GM18505 (cell line): ENCODE measurements around the gene PHF10.
"Not testable (repeated sequence)": the region's sequence is repeated elsewhere in the genome, so short reads cannot be mapped to it uniquely, and the experiment has no call there.

ENCODE experiments used
- ATAC-seq: cut with Tn5 transposase; IDR thresholded peaks from one replicate; pipeline ENCODE4 v1.9.1; 2021; ENCODE audit not compliant: unreplicated experiment
- POLR2A ChIP-seq: IDR thresholded peaks from 4 replicates; pipeline ENCODE4 v1.6.1; 2011; ENCODE audit warnings: borderline replicate concordance; ENCODE audit not compliant: insufficient read depth, insufficient read length; ENCODE audit errors: extremely low read depth

Gene PHF10

DNA sequence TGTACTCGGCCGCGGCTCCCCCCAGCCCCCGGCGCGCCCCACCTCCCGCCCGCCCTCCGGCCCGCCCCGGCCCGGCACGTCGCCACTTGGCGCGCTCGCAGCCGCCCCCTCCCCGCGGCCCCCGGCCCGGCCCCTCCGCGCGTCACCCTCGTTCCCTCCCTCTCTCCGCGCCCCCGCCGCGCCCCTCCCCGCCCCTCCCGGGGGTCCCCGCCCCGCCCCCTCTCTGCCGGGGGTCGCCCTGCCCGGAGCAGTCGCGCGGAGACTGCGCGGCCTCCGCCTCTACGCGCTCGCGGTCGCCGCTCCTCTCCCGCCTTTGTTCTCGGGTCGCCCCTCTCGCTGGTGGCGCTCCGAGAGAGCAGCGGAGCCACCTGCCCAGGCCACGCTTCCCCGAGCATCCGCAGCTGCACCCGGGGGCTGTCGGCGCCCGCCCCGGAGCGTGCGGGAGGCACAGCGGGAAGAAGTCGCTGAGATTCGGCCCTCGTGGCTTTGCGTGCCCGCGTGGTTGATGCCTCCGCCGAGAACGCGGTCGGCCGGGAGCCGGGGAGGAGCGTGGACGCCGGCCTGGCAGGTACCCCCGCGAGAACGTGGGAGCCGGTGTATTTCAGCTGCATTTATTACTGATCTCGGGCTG is at the start of gene PHF10:
PHF10 (minus strand) TSS at position 7 of the 631 bp plus-strand sequence. CDS start 569 bp downstream, outside the sequence.
- TF ChIP-seq POLR2A, result peak; percentile 30
- peak; percentile 50 for ATAC-seq

- ATAC-seq, result no peak
Measured at GRCh38 chr6:169766921-169767736, 42.8 kb upstream of the PHF10 start.

DNA sequence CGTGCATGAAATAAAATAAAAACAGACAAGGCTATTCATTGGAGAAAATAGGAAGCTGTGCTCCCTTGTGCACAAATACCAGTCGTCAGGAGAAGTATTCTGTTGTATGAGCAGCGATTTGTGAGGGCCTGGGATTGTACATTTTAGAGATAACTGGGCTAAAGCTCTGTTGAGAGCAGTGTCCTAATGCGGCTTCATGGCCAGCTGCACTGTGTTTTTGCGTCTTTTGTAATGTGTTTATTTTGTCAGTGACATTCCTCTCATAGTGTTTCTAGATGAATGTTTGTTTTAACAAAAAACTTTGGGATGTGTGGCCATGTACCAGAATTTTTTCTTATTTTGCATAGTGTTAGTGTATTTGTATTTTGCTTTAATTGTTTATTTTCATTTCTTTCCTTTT is 41.9 kb upstream of the PHF10 start:
- TF ChIP-seq POLR2A, result no peak
- no peak for ATAC-seq

More at GRCh38 chr6:169766921-169767736, 42.8 kb upstream of the PHF10 start:
- no peak for TF ChIP-seq POLR2A

GRCh38 chr6:169765789-169766188 is 41.5 kb upstream of the PHF10 start:
- not testable (repeated sequence) for ATAC-seq

DNA sequence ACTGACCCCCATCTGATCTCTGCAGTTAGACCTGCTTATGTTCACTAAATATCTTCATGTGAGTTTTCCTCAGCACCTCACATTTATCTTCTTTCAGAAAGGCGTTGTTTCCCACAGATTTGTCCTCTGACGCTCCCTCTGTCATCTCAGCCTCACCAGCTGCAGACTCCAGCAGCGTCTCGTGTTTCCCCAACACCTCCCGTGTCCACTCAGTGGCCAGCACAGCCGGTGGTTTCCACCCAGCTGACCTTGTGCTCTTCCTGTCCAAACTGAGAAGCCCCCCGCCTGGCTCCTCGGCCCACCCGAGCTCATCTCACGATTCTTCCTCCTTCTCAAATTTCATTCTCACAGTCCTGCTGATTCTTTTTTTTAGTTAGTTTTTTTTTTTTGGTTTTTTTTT is 39.6 kb upstream of the PHF10 start:
- TF ChIP-seq POLR2A, result no peak
- no peak for ATAC-seq

DNA sequence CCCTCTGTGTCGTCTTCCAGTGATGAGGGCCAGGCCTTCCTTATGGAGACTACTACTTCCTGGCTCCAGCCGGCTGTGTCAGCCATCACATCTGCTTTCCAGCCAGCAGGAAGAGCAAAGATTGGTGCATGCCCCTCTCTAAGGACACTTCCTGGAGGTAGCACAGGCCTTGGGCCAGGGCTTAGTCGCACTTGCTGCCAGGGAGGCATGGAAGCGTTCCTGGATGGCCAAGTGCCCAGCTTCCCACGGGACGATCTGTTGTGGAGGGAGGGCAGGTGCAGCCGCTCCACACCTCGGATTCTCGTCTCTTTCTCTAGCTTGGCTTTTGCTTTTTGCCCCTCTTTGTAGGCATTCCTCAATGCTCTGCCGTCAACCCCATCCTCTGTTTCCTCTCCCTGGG is 39.0 kb upstream of the PHF10 start:
- TF ChIP-seq POLR2A, result no peak
- ATAC-seq, result no peak

DNA sequence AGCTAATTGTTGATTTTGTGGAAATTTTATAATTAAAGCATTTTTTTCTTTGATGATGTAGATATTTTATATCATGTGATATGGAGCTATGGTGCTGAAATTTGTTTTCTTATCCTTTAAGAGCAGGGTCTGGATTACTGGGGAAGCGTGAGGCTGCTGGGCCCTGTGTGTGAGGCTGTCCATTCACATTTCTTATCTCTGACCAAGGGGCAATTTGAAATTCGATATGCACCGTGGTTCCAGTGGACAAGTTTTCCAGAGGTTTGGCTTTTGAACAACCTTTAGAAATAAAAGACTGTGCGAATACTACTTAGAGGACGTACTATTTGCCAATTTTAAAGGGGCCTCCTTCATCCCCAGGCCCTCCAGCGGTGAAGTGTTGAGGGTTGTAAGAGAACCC is 30.9 kb upstream of the PHF10 start:
- no peak for ATAC-seq

GRCh38 chr6:169752074-169752623 is 27.8 kb upstream of the PHF10 start:
- ATAC-seq, result no peak
- TF ChIP-seq POLR2A, result no peak

More for the DNA sequence above, 30.9 kb upstream of the PHF10 start:
- no peak for TF ChIP-seq POLR2A

DNA sequence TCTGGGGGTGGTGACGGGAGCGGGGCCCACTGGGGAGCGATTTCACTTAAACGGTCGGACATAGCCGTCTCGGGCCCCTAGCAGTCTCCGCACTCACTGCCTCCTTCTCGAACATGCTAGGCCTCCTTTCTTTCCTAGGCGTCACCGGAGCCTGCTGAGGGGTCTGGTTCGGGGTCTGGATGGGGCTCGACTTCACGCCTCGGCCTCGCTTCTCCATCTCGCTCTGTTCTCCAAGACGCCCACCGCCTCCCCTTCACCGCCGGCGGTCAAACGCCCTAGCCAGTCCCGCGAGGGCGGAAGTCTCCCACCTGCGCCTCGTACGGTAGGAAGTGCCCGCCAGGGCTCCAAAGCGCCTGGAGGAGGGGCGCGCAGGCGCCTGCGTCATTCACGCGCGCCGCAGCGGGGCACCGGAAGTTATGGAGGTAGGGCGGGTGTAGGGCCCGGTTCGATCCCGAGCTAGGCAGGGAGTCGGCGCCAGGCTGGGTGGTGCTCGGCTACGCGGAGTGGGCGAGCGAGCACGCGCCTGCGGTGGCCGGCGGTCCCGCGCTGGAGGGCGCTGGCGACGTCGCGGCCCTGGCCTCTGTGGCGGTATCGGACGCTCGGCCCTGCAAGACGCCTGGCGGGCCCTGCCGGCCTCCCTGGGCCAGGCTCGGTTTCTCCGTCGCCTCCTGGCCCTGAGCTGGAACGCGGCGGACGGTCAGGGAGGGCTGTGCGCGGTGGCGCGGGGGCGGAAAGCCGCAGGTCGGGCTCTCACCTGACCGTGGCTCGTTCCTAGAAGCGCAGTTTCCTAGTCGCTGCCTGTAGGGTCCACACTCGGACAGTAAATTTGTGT is 27.2 kb upstream of the PHF10 start, which contains the start of the genes DYNLT2 and ERMARD:
DYNLT2 (minus strand) TSS at position 331 of the 832 bp plus-strand sequence; CDS start at position 217, 114 bp downstream.
ERMARD (plus strand) TSS at position 381 of the 832 bp plus-strand sequence; CDS start at position 417, 36 bp downstream.
- TF ChIP-seq POLR2A, result peak; percentile 93
- ATAC-seq, result peak; percentile 95

- TF ChIP-seq POLR2A, result no peak
- no peak for ATAC-seq
Measured at GRCh38 chr6:169746556-169746955, 22.3 kb upstream of the PHF10 start.

GRCh38 chr6:169745405-169745804 is 21.1 kb upstream of the PHF10 start:
- no peak for ATAC-seq
- no peak for TF ChIP-seq POLR2A

DNA sequence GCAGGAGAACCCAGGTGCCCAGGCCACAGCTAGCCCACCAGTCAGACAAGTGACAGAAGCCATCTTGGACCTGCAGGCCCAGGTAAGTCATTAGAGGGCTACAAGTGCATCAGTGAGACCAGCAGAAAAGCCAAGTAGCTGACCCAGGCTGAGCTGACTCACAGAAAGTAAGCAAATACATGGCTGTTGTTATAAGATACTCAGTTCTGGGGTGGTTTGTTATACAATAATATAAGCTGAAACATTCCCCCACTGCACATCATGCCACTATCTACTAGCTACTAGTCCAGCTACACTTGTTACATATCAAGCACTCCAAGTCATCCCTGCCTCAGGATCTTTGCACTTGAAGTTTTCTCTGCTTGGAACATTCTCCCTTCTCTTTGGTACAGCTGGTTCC is 17.0 kb upstream of the PHF10 start:
- no peak for ATAC-seq
- no peak for TF ChIP-seq POLR2A
